T1000 (cell line): Measurements from ENCODE around the gene MED28.
"Not testable (repeated sequence)": the region's sequence is repeated elsewhere in the genome, so short reads cannot be mapped to it uniquely, and the experiment has no call there.

Experiments used
- DNase-seq: peaks from one replicate; lab custom pipeline; 2025; ENCODE audit warnings: mixed read lengths; lab: John Stamatoyannopoulos, UW

Gene MED28

GRCh38 chr4:17618926-17619325 lies 4.5 kb downstream of the MED28 start:
- no peak for DNase-seq

GRCh38 chr4:17619416-17620105 lies 5.1 kb downstream of the MED28 start:
- DNase-seq = no peak

- DNase-seq = no peak
These were observed 9.1 kb downstream of the MED28 start for GRCh38 chr4:17623451-17624001.

GRCh38 chr4:17624821-17625220 lies 10.4 kb downstream of the MED28 start:
- DNase-seq = no peak

- DNase-seq = no peak
These were observed 15.8 kb downstream of the MED28 start for GRCh38 chr4:17630228-17630627.

- DNase-seq = no peak
These were observed 19.2 kb downstream of the MED28 start for GRCh38 chr4:17633600-17633999.

GRCh38 chr4:17635056-17635455 lies 20.6 kb downstream of the MED28 start:
- DNase-seq = no peak

- no peak for DNase-seq
These were observed 21.9 kb downstream of the MED28 start for GRCh38 chr4:17636341-17636695.

- peak; percentile 58 for DNase-seq
These were observed 22.5 kb downstream of the MED28 start for GRCh38 chr4:17636696-17637622.

- DNase-seq = no peak
These were observed 24.7 kb downstream of the MED28 start for GRCh38 chr4:17639136-17639535.

GRCh38 chr4:17642398-17642783 lies 27.9 kb downstream of the MED28 start:
- no peak for DNase-seq

GRCh38 chr4:17646693-17647092 lies 32.3 kb downstream of the MED28 start:
- DNase-seq = no peak

GRCh38 chr4:17647176-17647806 lies 32.9 kb downstream of the MED28 start:
- DNase-seq = no peak

- no peak for DNase-seq
These were observed 33.5 kb downstream of the MED28 start for GRCh38 chr4:17647927-17648326.

GRCh38 chr4:17650406-17650805 lies 36.0 kb downstream of the MED28 start:
- DNase-seq = no peak

- no peak for DNase-seq
These were observed 40.3 kb downstream of the MED28 start for GRCh38 chr4:17654701-17655100.

- DNase-seq = no peak
These were observed 42.6 kb downstream of the MED28 start for GRCh38 chr4:17657090-17657489.

GRCh38 chr4:17657849-17658248 lies 43.4 kb downstream of the MED28 start:
- no peak for DNase-seq

- DNase-seq = not testable (repeated sequence)
These were observed 44.8 kb downstream of the MED28 start for GRCh38 chr4:17659196-17659595.

- no peak for DNase-seq
These were observed 48.3 kb downstream of the MED28 start for GRCh38 chr4:17662694-17663093.

GRCh38 chr4:17664755-17665154 lies 50.3 kb downstream of the MED28 start:
- DNase-seq = no peak

GRCh38 chr4:17665346-17665745 lies 50.9 kb downstream of the MED28 start:
- no peak for DNase-seq

- no peak for DNase-seq
These were observed 51.4 kb downstream of the MED28 start for GRCh38 chr4:17665852-17666251.
